GM18951 (cell line): Measurements from ENCODE around the gene NT5M.

ENCODE experiments used
- POLR2A ChIP-seq: IDR thresholded peaks from 4 replicates; pipeline ENCODE4 v1.6.1; 2011; ENCODE audit warnings: mild to moderate bottlenecking; ENCODE audit not compliant: insufficient read length, insufficient read depth; ENCODE audit errors: extremely low read depth
- in situ Hi-C: fragments of 300-500 bp; cut with MboI; formaldehyde crosslinking; loops from one replicate; pipeline ENCODE4 v1.12.0; 2022; ENCODE audit warnings: low sequenced_read_pairs, mixed read lengths, inconsistent platforms; ENCODE audit not compliant: unreplicated experiment

The NT5M gene

DNA sequence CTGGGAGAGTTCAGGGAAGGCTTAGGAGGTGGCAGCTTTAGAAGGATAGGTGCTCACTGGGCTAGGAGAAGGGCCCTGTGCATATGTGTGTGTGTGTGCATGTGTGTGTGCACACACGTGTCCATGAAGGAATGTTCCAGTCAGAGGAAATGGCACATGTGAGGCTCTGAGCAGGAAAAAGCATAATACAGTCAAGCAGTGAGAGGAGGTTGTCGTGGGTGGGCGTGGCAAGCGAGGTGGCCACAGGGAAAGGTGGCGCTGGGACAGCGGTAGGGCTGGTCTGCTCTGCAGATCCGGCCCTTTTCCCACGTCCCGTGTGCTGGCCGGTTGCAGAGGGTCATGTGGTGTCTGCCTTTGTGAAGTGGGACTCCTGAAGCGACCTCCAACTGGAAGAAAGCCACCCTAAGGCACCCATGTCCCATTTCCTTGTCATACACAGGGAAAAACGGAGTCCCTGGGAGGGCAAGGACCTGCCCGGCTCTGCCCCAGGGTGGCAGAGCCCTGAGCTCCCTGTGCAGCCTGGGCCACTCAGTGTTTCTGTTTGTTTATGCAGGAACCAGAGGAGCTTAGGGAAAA is 40.1 kb downstream of the NT5M start:
- in situ Hi-C loops = no loop called here
- TF ChIP-seq POLR2A = no peak

DNA sequence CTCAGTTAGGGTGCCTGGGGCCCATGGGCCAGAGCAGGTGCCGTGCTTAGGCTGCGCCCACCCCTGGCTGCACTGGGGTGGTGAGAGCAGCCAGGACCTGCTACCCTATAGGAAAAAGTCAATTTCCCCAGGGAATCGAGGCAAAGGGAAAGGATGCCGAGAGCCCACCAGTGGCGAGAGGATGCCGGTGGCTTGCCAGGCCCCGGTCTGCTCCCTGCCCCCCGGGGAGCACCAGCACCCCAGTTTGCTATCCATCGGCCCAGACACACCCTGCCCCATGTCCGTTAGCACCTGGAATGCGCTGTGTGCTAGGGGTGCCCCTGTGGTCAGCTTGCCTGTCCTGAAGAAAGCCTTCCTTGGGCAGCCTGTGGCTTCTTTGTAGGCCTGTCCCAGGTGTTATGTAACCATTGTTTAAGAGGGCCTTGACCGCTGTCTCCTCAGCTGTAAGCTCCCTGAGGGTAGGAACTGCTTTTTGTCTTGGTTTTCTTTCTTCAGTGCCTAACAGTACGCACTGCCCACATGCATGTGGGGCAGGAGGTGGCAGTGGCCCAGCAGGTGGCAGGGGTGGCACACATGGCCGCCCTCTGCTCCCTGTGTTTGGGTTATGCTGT is 40.8 kb downstream of the NT5M start:
- no peak for TF ChIP-seq POLR2A
- in situ Hi-C loops = no loop called here

DNA sequence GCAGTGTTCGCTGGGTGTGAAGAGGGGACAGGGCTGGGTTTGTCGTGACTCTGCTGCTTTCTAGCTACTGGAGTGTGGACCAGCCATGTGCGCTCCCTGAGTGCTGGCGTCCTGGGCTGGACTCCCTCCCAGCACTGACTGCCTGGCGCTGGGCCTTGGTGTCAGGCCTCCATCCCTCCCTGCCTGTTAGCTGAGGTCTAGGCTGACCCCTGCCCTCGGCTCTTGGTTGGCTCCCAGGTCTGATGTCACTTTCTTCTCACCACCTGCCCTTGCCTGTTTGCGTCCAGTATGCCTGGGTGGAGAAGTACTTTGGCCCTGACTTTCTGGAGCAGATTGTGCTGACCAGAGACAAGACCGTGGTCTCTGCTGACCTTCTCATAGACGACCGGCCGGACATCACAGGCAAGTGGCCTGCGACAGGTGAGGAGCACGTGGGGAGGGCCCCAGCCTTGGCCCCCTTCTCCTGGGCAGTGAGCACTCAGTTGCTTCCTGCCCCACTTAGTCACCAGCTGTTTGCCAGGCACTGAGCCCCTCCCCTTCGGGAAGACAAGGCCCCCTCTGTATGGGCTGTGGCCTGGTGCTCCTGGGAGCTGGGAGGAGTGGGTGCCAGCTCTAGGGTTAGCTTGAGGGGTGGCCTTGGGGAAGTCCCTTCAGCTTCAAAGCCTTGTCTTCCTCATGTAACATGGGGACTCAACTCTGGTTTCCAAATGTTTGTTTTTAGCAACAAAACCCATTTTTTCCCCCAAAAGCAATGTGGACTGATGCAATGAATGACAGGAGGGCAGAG is 41.5 kb downstream of the NT5M start:
- TF ChIP-seq POLR2A = no peak

DNA sequence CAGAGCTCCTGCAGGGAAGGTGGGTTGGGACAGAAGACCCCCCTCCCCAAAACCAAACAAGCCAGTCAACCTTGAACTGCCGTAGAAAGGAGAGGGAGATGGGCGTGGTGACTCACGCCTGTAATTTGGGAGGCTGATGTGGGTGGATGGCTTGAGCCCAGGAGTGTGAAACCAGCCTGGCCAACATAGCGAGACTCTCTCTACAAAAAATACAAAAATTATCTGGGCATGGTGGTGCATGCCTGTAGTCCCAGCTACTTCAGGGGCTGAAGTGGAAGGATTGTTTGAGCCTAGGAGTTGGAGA is 42.1 kb downstream of the NT5M start:
- in situ Hi-C loops = no loop called here

More for the DNA sequence above, 41.5 kb downstream of the NT5M start:
- in situ Hi-C loops = no loop called here

DNA sequence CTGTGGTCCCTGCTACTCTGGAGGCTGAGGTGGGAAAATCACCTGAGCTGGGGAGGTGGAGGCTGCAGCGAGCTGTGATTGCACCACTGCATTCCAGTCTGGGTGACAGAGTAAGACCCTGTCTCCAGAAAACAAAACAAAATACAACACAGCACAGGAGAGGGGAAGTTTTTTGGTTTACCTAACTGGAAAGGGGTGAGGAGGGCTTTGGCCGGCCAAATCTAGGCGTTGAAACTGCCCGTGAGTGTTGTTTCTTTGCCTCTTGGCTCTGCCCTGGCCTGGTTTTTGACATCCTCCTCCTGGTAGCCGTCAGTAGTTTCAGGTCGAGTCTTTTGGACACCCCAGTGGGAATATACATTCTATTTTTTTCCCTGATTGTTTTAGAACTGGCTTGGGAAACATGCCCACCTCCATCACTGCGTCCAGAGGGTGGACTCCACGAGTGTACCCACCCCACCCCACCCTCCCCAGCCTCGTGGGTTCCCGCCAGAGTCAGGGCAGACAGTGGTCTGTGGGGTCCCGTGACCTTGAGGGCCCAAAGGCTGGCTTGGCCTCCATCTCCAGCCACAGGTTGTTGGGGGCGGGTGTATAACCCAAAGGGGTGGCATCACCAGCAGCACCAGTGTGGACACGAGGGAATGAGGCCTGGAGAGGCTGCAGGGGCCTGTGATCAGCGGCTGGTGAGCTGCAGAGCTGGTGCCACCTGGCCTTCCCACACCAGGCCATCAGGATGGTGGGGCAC is 42.7 kb downstream of the NT5M start:
- in situ Hi-C loops = no loop called here

More for the DNA sequence above, 42.1 kb downstream of the NT5M start:
- TF ChIP-seq POLR2A = no peak

DNA sequence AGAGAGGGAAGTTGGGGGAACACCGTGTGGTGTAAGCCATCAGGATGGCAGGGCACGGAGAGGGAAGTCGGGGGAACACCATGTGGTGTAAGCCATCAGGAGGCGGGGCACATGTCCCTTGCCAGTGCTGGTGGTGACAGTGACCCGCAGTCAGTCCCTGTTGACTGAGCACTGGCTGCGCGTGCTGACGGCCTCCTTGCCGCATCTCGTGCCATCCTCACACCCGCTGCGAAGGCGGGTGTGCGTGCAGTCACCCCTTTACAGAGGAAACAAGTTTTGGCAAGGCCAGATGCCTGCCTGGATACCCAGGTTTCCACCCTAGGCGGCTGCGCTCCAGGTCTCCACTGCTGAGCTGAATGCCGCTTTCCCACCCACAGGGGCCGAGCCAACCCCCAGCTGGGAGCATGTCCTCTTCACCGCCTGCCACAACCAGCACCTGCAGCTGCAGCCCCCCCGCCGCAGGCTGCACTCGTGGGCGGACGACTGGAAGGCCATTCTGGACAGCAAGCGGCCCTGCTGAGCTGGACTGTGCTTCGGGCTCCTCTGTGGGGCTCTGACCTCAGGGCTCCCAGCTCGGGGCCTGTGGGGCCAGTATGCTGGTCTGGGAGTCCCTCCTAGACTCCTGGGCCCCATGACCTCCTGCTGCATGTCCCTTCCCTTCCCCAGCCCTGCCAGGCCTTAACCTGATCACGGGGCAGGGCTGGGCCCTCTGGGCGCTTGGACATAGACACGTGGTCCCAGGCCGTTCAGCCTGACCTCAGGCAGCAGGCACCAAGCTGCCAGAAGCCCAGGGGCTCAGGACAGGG is 43.5 kb downstream of the NT5M start:
- in situ Hi-C loops = no loop called here
- TF ChIP-seq POLR2A = no peak

More for the DNA sequence above, 42.7 kb downstream of the NT5M start:
- no peak for TF ChIP-seq POLR2A

DNA sequence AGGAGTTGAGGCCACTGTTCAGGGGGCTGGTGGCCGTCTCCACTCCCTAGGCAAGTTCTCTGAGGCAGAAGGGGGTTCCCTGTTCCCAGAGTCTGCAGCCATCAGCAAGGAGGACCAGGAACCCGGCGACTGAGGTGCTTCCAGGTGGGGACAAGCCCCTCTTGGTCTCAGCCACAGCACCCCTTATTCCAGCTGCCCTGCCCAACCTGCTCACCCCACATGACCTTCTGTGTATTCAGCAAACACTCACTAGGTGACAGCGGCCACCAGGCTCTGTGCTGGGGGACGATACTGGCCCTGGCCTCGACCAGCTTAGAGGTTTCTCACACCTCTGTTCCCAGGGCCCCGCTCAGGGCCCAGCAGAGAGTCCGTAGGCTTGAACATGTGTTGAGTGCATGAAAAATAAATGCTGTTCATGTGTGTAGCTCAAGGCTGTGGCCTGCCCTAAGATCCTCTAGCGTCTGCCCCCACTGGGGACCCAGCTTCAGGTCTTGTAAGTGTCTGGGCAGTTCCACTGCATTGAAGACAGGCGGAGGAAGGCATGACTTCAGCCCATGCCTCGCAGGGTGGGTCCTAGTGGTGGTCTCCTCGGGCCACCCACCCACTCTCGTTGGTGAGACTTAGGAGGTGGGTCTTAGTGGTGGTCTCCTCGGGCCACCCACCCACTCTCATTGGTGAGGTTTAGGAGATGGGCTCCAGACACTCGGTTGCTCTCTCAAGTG is 44.2 kb downstream of the NT5M start:
- no peak for TF ChIP-seq POLR2A

DNA sequence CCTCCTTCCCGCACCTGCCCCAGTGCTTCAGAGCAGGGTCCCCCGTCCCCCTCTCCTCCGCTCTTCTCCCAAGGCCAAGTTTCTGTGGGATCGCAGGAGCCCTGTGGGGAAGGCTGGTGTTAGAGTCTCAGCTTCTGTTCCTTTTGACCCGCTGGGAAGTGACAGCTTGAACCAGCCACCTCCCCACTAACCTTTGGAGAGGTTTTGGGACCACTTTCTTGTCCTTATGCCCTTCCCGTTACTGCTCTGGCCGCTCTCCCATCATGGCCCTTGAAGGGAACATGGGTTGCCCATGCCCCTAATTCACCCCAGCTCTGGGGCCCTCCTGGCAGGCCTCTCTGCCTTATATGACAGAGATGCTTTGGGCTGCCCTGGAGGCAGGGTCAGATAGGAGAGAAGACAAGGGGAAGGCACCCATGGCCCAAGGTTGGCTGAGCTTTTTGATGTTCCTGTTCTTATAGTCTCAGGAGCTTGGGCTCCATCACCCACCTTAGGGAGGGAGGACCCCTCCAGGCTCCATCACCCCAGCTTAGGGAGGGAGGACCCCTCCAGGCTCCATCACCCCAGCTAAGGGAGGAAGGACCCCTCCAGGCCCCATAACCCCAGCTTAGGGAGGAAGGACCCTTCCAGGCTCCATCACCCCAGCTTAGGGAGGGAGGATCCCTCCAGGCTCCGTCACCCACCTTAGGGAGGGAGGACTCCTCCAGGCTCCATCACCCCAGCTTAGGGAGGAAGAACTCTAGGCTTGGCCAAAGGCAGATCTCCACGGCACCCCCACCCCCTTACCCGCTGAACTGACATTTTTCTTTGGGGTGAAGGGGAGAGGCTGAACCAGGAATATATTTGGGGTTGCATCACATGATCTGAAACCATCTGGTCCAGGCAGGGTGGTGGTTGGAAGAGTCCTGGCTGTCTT is 45.0 kb downstream of the NT5M start:
- in situ Hi-C loops = no loop called here
- no peak for TF ChIP-seq POLR2A

More for the DNA sequence above, 44.2 kb downstream of the NT5M start:
- in situ Hi-C loops = no loop called here

DNA sequence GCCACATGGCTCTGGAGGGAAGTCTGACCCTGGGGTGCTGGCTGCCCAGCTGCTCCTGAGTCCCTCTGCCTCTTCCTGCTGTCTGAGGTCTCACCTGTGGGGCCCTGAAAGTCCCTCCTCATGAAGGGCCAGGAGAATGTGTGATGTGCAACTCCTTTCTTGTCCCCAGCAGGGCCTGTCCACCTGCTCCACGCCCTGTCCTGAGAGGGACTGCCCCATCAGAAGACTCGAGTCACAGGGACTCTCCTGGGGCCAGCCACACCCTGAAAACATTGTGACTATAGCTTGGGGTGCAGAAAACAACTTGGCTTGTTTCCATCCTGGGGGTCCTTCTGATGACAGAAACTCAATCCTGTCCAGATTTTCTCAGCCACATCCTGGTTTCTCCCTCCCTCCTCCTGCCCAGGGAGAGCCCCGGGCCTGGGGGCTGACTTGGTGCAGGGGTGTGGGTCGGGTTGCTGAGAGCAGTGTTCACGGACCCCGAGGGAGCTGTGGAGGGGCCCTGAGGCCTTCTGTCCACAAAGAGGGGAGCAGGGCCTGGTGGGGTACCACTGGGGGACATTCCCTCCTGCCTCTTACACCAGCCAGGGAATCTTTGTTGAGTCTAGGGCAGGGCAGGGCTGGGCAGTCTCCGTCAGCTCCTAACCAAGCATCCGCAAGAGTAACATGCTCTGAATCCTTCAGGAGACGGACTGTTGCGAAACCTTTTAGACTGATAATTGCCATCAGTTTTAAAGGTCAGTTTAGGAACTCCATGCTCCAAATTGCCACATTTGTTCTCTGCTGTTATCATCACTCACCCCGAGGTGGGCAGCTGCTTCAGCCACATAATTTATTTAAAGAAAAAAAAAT is 45.9 kb downstream of the NT5M start:
- in situ Hi-C loops = no loop called here
- no peak for TF ChIP-seq POLR2A

DNA sequence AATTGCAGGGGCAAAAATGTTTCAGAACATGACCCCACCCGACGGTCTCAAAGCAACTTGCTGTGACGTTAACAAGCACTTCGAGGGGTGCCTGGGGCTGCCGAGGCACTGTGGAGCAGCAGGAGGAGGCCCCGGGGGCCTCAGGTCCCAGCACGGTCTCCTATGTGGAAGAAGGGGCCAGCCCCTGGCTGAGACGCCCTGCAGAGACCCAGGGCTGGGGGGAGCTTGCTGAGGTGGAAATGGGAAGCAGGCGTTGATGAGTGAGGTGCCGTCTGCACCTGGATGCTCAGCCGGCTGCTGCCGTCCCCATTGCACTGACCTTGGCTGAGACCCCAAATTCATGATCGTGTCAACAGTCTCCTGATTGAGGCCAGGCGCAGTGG is 46.5 kb downstream of the NT5M start:
- in situ Hi-C loops = loop anchor here (10.0 kb wide), 1 partner anchor 85 kb away; no protein-coding TSS in a partner anchor
- TF ChIP-seq POLR2A = no peak
